ENCODE measurements around the gene PLK2.

The PLK2 gene

DNA sequence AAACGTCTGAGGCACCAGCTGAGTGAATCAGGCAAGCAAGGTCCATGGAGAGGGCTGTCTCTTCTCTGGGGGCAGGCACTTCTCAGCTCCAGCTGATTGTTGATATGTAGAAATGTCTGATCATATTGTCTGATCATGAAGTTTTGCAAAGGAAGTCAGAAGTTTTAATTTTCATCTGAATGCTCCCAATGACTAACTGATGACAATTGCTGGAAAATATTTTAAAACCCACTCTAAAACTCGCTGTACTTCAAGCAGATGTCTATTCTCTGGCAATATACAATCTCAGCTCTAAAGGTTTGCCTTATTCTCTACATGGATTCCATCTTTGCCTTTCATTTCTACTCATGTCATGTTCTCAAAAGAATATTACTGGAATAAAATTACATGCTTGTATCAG is 12.7 kb downstream of the PLK2 start:
- DNase-seq = no peak

DNA sequence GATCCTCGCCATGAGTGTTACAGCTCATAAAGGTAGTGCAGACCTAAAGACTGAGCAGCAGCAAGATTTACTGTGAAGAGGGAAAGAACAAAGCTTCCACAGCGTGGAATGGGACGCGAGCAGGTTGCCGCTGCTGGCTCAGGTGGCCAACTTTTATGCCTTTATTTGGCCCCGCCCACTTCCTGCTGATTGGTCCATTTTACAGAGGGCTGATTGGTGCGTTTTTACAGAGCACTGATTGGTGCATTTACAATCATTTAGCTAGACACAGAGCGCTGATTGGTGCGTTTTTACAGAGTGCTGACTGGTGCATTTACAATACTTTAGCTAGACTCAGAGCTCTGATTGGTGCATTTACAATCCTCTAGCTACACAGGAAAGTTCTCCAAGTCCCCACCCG is 13.9 kb downstream of the PLK2 start:
- DNase-seq = no peak

DNA sequence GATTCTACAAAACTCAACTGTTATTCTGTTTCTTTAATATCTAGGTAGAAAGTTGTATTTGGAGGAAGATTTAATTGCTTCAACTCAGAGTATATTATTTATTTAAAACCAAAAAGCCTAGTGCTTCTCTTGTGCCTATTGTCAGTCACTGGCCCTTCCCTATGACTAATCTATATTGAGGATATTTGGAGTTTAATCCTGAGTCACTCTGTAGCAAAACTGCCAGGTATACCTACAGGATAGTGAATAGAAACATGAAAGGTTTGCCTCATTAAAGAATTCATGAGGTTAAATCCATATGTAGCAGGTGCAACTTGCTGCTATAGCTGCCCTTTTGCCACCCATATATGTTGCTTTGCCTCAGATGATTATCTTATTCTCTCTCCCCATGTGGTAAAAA is 15.1 kb downstream of the PLK2 start:
- no peak for DNase-seq

GRCh38 chr5:58440901-58441460 is 18.9 kb downstream of the PLK2 start:
- no peak for DNase-seq

GRCh38 chr5:58439094-58439644 is 20.7 kb downstream of the PLK2 start:
- DNase-seq = no peak

- DNase-seq = no peak
Observed at GRCh38 chr5:58437661-58438060, 22.2 kb downstream of the PLK2 start.

- no peak for DNase-seq
Observed at GRCh38 chr5:58431832-58432231, 28.1 kb downstream of the PLK2 start.

GRCh38 chr5:58412932-58413331 is 47.0 kb downstream of the PLK2 start:
- no peak for DNase-seq

DNA sequence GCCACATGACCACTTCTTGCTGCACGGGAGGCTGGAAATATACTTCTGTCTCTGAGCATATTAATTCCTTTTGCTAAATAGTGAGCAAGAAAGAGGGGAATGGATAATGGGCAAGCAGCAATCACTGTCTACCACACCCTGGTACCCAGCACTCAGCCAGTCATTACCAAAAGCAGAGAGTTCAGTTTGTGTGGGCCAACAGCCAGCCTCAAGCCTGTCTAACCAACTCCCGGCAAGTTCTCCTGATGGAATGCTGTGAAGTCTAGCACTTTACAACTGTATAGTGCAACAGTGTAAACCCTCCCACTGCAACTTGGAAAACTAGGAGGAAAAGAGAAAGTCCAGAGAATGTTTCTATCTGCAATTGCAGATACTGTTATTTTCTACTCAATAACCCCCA is 47.8 kb downstream of the PLK2 start:
- no peak for DNase-seq

GRCh38 chr5:58411372-58411771 is 48.5 kb downstream of the PLK2 start:
- DNase-seq = no peak

DNA sequence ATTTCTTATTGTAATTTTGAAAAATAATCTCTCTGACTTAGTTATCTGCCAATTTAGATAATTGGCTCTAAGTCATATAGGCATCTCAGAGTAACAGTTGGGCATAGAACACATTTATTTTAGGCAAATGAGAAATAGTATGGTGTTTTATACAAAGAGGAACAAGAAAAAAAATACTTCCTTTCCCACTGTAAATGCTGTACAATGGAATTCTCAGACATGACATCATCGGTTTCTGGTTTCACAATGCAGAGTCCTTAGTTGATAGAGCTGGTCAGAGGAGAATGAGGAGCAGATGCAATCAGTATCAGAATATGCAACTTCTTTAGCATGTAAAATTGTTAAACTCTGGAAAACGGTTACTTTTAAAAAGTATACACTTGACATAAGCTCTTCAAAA is 49.4 kb downstream of the PLK2 start:
- DNase-seq = no peak

GRCh38 chr5:58407042-58407719 is 52.7 kb downstream of the PLK2 start:
- DNase-seq = no peak

DNA sequence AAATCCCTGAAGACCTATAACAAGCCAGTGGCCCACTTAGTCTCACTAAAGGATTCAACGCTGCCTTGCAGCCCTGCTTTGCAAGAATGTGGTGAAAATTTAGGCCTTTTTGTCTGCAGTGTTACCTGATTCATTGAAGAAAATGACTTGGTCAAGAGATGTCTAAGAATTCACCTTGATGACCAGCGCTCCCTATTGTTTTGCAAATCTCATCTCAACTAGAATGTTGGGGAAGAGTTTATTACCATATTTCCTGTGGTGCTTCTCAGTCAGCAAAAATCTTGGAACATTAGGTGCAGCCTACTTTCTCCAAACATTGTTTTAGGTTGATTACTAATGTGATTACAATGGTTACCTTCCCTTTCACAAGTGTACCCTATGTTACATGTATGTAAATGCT is 53.5 kb downstream of the PLK2 start:
- no peak for DNase-seq

DNA sequence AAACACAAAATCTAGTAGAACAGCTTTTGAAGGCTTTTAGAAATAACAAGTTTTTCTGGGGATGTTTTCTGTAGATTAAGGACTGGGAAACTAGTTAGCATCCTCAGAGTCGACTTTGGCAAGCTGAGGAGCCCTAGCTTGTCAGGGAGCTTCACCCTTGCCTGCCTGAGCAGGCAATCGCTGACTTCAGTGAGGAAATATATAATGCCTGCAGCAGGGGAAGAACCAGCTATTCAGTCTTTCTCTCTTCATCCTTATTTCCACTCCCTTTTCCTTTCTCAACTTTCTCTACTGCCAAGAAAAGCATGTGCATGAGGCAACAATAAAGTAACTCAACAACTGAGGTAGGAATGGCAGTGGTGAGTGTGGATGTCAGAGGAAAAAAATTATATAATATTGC is 54.7 kb downstream of the PLK2 start:
- DNase-seq = no peak

GRCh38 chr5:58404734-58405133 is 55.2 kb downstream of the PLK2 start:
- no peak for DNase-seq

All from activated naive CD4-positive, alpha-beta T cell treated with anti-CD3 and anti-CD28 coated beads, Interleukin-2, amount 50 U/mL, for 16 hours (primary cell).